ENCODE measurements around the gene KDM7A. TPM values are rescaled to one million over a fixed set of nuclear protein-coding genes. Genes with fewer than 3 reads are reported as not detected.

The KDM7A gene
- total and polyA plus RNA-seq, 2 of the 8 experiments (the other 6 are each of a cell fraction or from before 2014, with no cell fraction given), result 2.2 to 12.5 TPM

- H4K5ac ChIP-seq (ENCODE audit: insufficient read length, low read depth, low read length), result no peak overlapping the region
- no peak overlapping the region for H4K8ac ChIP-seq (ENCODE audit: extremely low read depth, insufficient read depth, low read length)
- H4K91ac ChIP-seq (replicated peaks; ENCODE audit: insufficient read length, low read length), result no peak overlapping the region
- no peak overlapping the region for H3K4me3 ChIP-seq (ENCODE audit: extremely low read depth in 1 of 4, insufficient read depth in 2 of 4, low read depth in 3 of 4, low read length in 4 of 4)
- ChIA-PET CTCF (ENCODE audit: partially characterized antibody) (interaction anchor here (0.7 kb wide), 1 partner anchor 18 kb away, joined by 3 read pairs; no protein-coding TSS in a partner anchor), POLR2A (ENCODE audit: partially characterized antibody) (interaction anchor here (1.0 kb wide), 1 partner anchor 18 kb away, joined by 3 read pairs; no protein-coding TSS in a partner anchor)
- H3K27me3 ChIP-seq (replicated peaks in 1 of 4; ENCODE audit: control insufficient read depth in 3 of 4, extremely low read depth in 1 of 4, insufficient read depth in 3 of 4, low read length in 3 of 4), result no peaks in the 10 kb centered on the region
- no peak overlapping the region for H2BK15ac ChIP-seq (ENCODE audit: low read length)
- H3K4me1 ChIP-seq (replicated peaks in 1 of 4; ENCODE audit: control insufficient read depth in 3 of 4, insufficient read depth in 4 of 4, low read length in 3 of 4), result peaks cover 2 to 8% (median 4%) of the 10 kb centered on the region in 4 experiments; a peak in 5 of 7 replicates
- no peak overlapping the region for H3K23ac ChIP-seq (ENCODE audit: insufficient read length)
- H2AFZ ChIP-seq (ENCODE audit: low read length), result no peak overlapping the region
- DNase-seq (ENCODE audit: low read depth in 1 of 2, low spot score in 2 of 2), result no peak
- WGBS, 2 experiments (ENCODE audit: extremely low coverage in 1 of 2, insufficient coverage in 1 of 2, insufficient read length in 1 of 2, insufficient replicate concordance in 2 of 2, low coverage in 1 of 2, low lambda C conversion rate in 2 of 2, missing lambda C conversion rate in 1 of 2), result 84% methylated on average over 3 of the region's 3 CpGs; no CpG with 5 or more reads in 1 of the 2 experiments
- H3K56ac ChIP-seq (replicated peaks; ENCODE audit: insufficient read length, low read depth, low read length), result no peak overlapping the region
- H2BK5ac ChIP-seq (ENCODE audit: low read depth, low read length), result no peak overlapping the region
- H3K79me1 ChIP-seq (ENCODE audit: low read depth, low read length), result peaks cover 3% of the 10 kb centered on the region; the same call in 1 of the 2 replicates
- H3K27ac ChIP-seq (ENCODE audit: low read depth, low read length), result no peak overlapping the region
- TF ChIP-seq HDAC6 (IDR thresholded peaks at IDR 0.05; ENCODE audit: low read depth, low read length), result no peak
- TF ChIP-seq SP4 (IDR thresholded peaks at IDR 0.05; ENCODE audit: low read length), result no peak
- TF ChIP-seq CBX8 (IDR thresholded peaks at IDR 0.05; ENCODE audit: borderline replicate concordance, low read depth, low read length), result no peak
- TF ChIP-seq BCL11A (IDR thresholded peaks at IDR 0.05; ENCODE audit: low read depth in 2 of 2, low read length in 2 of 2), result no peak
- no peak for TF ChIP-seq GABPA (IDR thresholded peaks at IDR 0.05; ENCODE audit: borderline replicate concordance, insufficient read depth, low read length)
- no peak for TF ChIP-seq SP2 (IDR thresholded peaks at IDR 0.05; ENCODE audit: low read length)
- no peak for TF ChIP-seq SP1 (IDR thresholded peaks at IDR 0.05; ENCODE audit: low read depth, low read length)
- TF ChIP-seq TEAD4 (IDR thresholded peaks at IDR 0.05; ENCODE audit: low read depth, low read length), result no peak
- no peak for TF ChIP-seq TAF1 (IDR thresholded peaks at IDR 0.05; ENCODE audit: low read depth, low read length)
- no peak for TF ChIP-seq JUND (IDR thresholded peaks at IDR 0.05; ENCODE audit: low read length)
- no peak for TF ChIP-seq NANOG (IDR thresholded peaks at IDR 0.05; ENCODE audit: insufficient read depth, low read depth, low read length, poor library complexity, severe bottlenecking)
- TF ChIP-seq EGR1 (IDR thresholded peaks at IDR 0.05; ENCODE audit: borderline replicate concordance, low read depth, low read length), result no peak
- no peak for TF ChIP-seq USF2 (IDR thresholded peaks at IDR 0.05; ENCODE audit: low read length)
- no peak for TF ChIP-seq SUZ12 (IDR thresholded peaks at IDR 0.05; ENCODE audit: low read length)
- TF ChIP-seq CREB1 (IDR thresholded peaks at IDR 0.05), result no peak
- H3K9me3 ChIP-seq (ENCODE audit: insufficient read depth in 2 of 2, low read depth in 1 of 2, low read length in 1 of 2), result no peaks in the 10 kb centered on the region
- FAIRE-seq, result no peak
- no peak overlapping the region for H3K9ac ChIP-seq (replicated peaks in 1 of 4; ENCODE audit: extremely low read depth in 1 of 4, low read depth in 3 of 4, low read length in 3 of 4)
- no peak overlapping the region for H2BK120ac ChIP-seq (replicated peaks; ENCODE audit: low read depth, low read length)
- no peaks in the 10 kb centered on the region for H4K20me1 ChIP-seq (replicated peaks in 1 of 2; ENCODE audit: control insufficient read depth in 1 of 2, insufficient read depth in 2 of 2, low read length in 2 of 2)
- no peak overlapping the region for H2AK5ac ChIP-seq (ENCODE audit: low read depth, low read length)
- H2BK12ac ChIP-seq (ENCODE audit: low read depth, low read length), result no peak overlapping the region
- H3K36me3 ChIP-seq (ENCODE audit: control insufficient read depth in 2 of 4, insufficient read depth in 4 of 4, low read length in 3 of 4), result no peaks in the 10 kb centered on the region
- H3K4ac ChIP-seq (replicated peaks; ENCODE audit: insufficient read length, low read depth, low read length), result no peak overlapping the region
- no peak overlapping the region for H2BK20ac ChIP-seq (ENCODE audit: low read length)
- peaks cover 0 to 33% of the 10 kb centered on the region in 2 experiments; a peak in 2 of 4 replicates for H3K79me2 ChIP-seq (ENCODE audit: control insufficient read depth in 1 of 2, insufficient read depth in 2 of 2, low read length in 2 of 2)
- H3K23me2 ChIP-seq (ENCODE audit: low read depth, low read length), result no peaks in the 10 kb centered on the region
- H3K18ac ChIP-seq (ENCODE audit: extremely low read depth, low read length), result no peak overlapping the region
- H3K14ac ChIP-seq (ENCODE audit: insufficient read length), result no peak overlapping the region
- H3K4me2 ChIP-seq (ENCODE audit: insufficient read depth in 1 of 2, low read depth in 2 of 2, low read length in 2 of 2), result no peak overlapping the region
Measured at GRCh38 chr7:140159497-140159896, 17.3 kb downstream of the KDM7A start.
